Heart right ventricle (tissue), 16 donors: ENCODE measurements around the gene COPS2. TPM values are rescaled to one million over a fixed set of nuclear protein-coding genes. Genes with fewer than 3 reads are reported as not detected.
"Not testable (repeated sequence)": the region's sequence is repeated elsewhere in the genome, so short reads cannot be mapped to it uniquely, and the experiment has no call there.

Experiments
- ATAC-seq, 8 donors: fragments of 200-7000 bp; cut with Tn5 transposase; one replicate each; pipeline ENCODE4 v1.9.1; 2020; ENCODE audit warnings: mild to moderate bottlenecking in 8 of 8, moderate library complexity in 8 of 8, moderate number of reproducible peaks in 1 of 8
- DNase-seq, 2 donors: peaks; one replicate each; pipeline ENCODE4 v3.0.0-alpha.2; 2020
- H3K27ac ChIP-seq, 10 donors: fragments of 200-600 bp; sonication (generic) in 2 of 10; one replicate each; pipeline versions ENCODE4 v1.5.0 to v1.8.0; 2020 to 2022; ENCODE audit warnings: mild to moderate bottlenecking in 3 of 10
- H3K27me3 ChIP-seq, 7 donors: fragments of 200-600 bp; one replicate each; pipeline ENCODE4 v1.8.0; 2021 to 2022; ENCODE audit warnings: mild to moderate bottlenecking in 2 of 7
- H3K36me3 ChIP-seq, 9 donors: fragments of 200-600 bp; sonication (generic) in 1 of 9; one replicate each; pipeline versions ENCODE4 v1.5.0 to v1.8.0; 2020 to 2022; ENCODE audit warnings: mild to moderate bottlenecking in 2 of 9
- H3K4me1 ChIP-seq, 9 donors: fragments of 200-600 bp; sonication (generic) in 1 of 9; one replicate each; pipeline versions ENCODE4 v1.5.0 to v1.8.0; 2020 to 2022; ENCODE audit warnings: mild to moderate bottlenecking in 4 of 9
- H3K4me3 ChIP-seq, 10 donors: fragments of 200-600 bp; sonication (generic) in 2 of 10; one replicate each; pipeline versions ENCODE4 v1.5.0 to v1.8.0; 2020 to 2022; ENCODE audit warnings: mild to moderate bottlenecking in 7 of 10, moderate library complexity in 2 of 10
- H3K9me3 ChIP-seq, 11 donors: fragments of 200-600 bp in 10 of 11; sonication (generic) in 2 of 11; one replicate each; pipeline versions ENCODE4 v1.5.0 to v1.8.0; 2013 to 2022; ENCODE audit warnings: mild to moderate bottlenecking in 2 of 11, control low read depth in 1 of 11, moderate library complexity in 1 of 11
- CTCF ChIP-seq, 9 donors: fragments of 200-600 bp; sonication (generic) in 2 of 9; IDR thresholded peaks; one replicate each; pipeline versions ENCODE4 v1.5.0 to v1.8.0; 2021 to 2022; ENCODE audit warnings: antibody characterized with exemption in 9 of 9, mild to moderate bottlenecking in 5 of 9, moderate library complexity in 1 of 9
- WGBS, 2 donors: extraction: QIAGEN DNeasy Blood & Tissue Kit; methylation state at CpG; one replicate each; pipeline ENCODE4 v1.1.7; 2013; ENCODE audit warnings: inconsistent platforms in 1 of 2; 5-methylcytosine and 5-hydroxymethylcytosine counted together
- intact Hi-C, 10 donors: fragments of 100-400 bp; cut with DNase I; formaldehyde crosslinking; loops; one replicate each; pipeline versions ENCODE4 v1.11.1 to v1.14.2; 2022
- polyA plus RNA-seq, 2 donors: library from polyadenylated mRNA; stranded (reverse); fragments of 200-250 nt; gene quantifications; one replicate each; pipeline ENCODE4 v1.2.3, GENCODE V29; 2013
- total RNA-seq, 10 donors: library from RNA; stranded (reverse); fragmentation: NEBNext Ultra II Directional in 3 of 10; extraction: Animal tissue kit (Norgen Biotek cat#: 25700) in 3 of 10; gene quantifications; one replicate each; pipeline versions ENCODE4 v1.2.1 to v1.2.4, GENCODE V29; 2021 to 2023
- donor health status: Arrhythmogenic right ventricular cardiomyopathy.
- donor health status: ischemic (EF 13 %, LVEDD 7.1; RV severe dilation, severe dysfunction).
- donor health status: healthy with polysubstance abuse.
- donor health status: DM: no; HTN: yes; CAD: no.
- donor health status: DM: no; HTN: no; CAD: no.
- donor health status: ischemic (EF 25% LVEDD 6.9; RV normal size, moderate dysfunction).
- donor health status: ischemic (EF 25% LVEDD 5.7; RV mildly dilated, moderate dysfunction).
- donor health status: healthy.
- donor health status: DM: yes; HTN: yes; CAD: no.
- donor health status: Ischemic cardiomyopathy.
- donor health status: ischemic (EF 35%, LVEDD 5.7; RV mildly dilated, moderate dysfunction).
- donor health status: nonischemic (EF 11% LVEDD 7.7; RV severe dilation, severe dysfunction).
- donor health status: DM: yes; HTN: yes; CAD: no.
- donor health status: PGD.
- donor health status: ischemic (EF 29% LVEDD 5.4; RV normal size, mild dysfunction).
- donor health status: nonischemic (EF 23%, LVEDD 6.1; RV moderate dilation, normal function).

The COPS2 gene
- total and polyA plus RNA-seq, 12 donors: 23.8 to 91.8 (median 86.1) TPM

GRCh38 chr15:49179433-49180190, 24.2 kb upstream of the COPS2 start:
- no peak for DNase-seq
- intact Hi-C loops: no loop called here
- H3K27ac ChIP-seq: no peak overlapping the region
- H3K9me3 ChIP-seq: peaks cover 0 to 3% (median 0%) of the 10 kb centered on the region in 11 donors
- H3K4me3 ChIP-seq: no peak overlapping the region
- H3K27me3 ChIP-seq: no peaks in the 10 kb centered on the region
- peaks cover 0 to 5% (median 0%) of the 10 kb centered on the region in 9 donors for H3K4me1 ChIP-seq
- H3K36me3 ChIP-seq: peaks cover 0 to 5% (median 0%) of the 10 kb centered on the region in 9 donors
- no peak for TF ChIP-seq CTCF (IDR thresholded peaks at IDR 0.05)
- WGBS, 2 donors: 88% methylated on average over 1 of the region's 1 CpG
- ATAC-seq: no peak

GRCh38 chr15:49178497-49178896, 23.1 kb upstream of the COPS2 start:
- Histone ChIP-seq H3K27ac (no peak overlapping the region), H3K27me3 (no peaks in the 10 kb centered on the region), H3K9me3 (peaks cover 0 to 3% (median 0%) of the 10 kb centered on the region in 11 donors), H3K36me3 (peaks cover 0 to 5% (median 0%) of the 10 kb centered on the region in 9 donors), H3K4me3 (no peak overlapping the region), H3K4me1 (peaks cover 0 to 5% (median 0%) of the 10 kb centered on the region in 9 donors)
- intact Hi-C loops: no loop called here
- TF ChIP-seq CTCF (IDR thresholded peaks at IDR 0.05): no peak
- ATAC-seq (no peak), DNase-seq (no peak)
- 92% methylated on average over 7 of the region's 7 CpGs for WGBS, 2 donors

- ATAC-seq, intact Hi-C loops, H3K27me3 ChIP-seq, H3K27ac ChIP-seq, H3K36me3 ChIP-seq, DNase-seq, H3K4me3 ChIP-seq, H3K9me3 ChIP-seq: not testable (repeated sequence)
- 93% methylated on average over 6 of the region's 6 CpGs for WGBS, 2 donors
- peaks cover 0 to 17% (median 5%) of the 10 kb centered on the region in 9 donors for H3K4me1 ChIP-seq
These were observed 20.4 kb upstream of the COPS2 start for GRCh38 chr15:49175582-49176397.

- Histone ChIP-seq H3K9me3 (no peaks in the 10 kb centered on the region), H3K27me3 (no peaks in the 10 kb centered on the region), H3K4me1 (peaks cover 0 to 16% (median 9%) of the 10 kb centered on the region in 9 donors), H3K4me3 (no peak overlapping the region), H3K36me3 (peaks cover 0 to 5% (median 0%) of the 10 kb centered on the region in 9 donors), H3K27ac (no peak overlapping the region)
- no peak for TF ChIP-seq CTCF (IDR thresholded peaks at IDR 0.05)
- intact Hi-C loops: no loop called here
- 93 to 95% methylated on average over 3 of the region's 3 CpGs for WGBS, 2 donors
- DNase-seq: no peak
- ATAC-seq: no peak
These were observed 19.5 kb upstream of the COPS2 start for GRCh38 chr15:49174902-49175301.
